Prostate gland (tissue), 2 donors: Measurements from ENCODE around the gene MB21D2. TPM values are rescaled to one million over a fixed set of nuclear protein-coding genes. Genes with fewer than 3 reads are reported as not detected.

Experiments used
- DNase-seq: peaks from one replicate; pipeline ENCODE4 v3.0.0-alpha.2; 2019; ENCODE audit warnings: low spot score
- H3K27ac ChIP-seq, 2 donors: fragments of 200-600 bp; sonication (generic); 2 replicates each; pipeline ENCODE4 v1.5.1; 2017 to 2019
- H3K27me3 ChIP-seq: fragments of 200-600 bp; sonication (generic); replicated peaks from 2 replicates; pipeline ENCODE4 v1.5.1; 2019; ENCODE audit not compliant: insufficient read depth
- H3K36me3 ChIP-seq, 2 donors: fragments of 200-600 bp; sonication (generic); 1 replicate in 1 of 2; 2 replicates in 1 of 2; pipeline versions ENCODE4 v1.5.1 to v1.8.1; 2017 to 2019
- H3K4me1 ChIP-seq: fragments of 200-600 bp; sonication (generic); replicated peaks from 2 replicates; pipeline ENCODE4 v1.5.1; 2019
- H3K4me3 ChIP-seq, 2 donors: fragments of 200-600 bp; sonication (generic); 2 replicates each; pipeline ENCODE4 v1.5.1; 2017 to 2019
- H3K9me3 ChIP-seq: fragments of 200-600 bp; sonication (generic); 2 replicates; pipeline ENCODE4 v1.5.1; 2017
- POLR2A ChIP-seq: fragments of 450-650 bp; IDR thresholded peaks from one replicate; pipeline ENCODE4 v1.6.1; 2016; ENCODE audit warnings: antibody characterized with exemption, mild to moderate bottlenecking
- POLR2AphosphoS5 ChIP-seq: sonication (generic); formaldehyde crosslinking; IDR thresholded peaks from one replicate; pipeline ENCODE4 v1.6.1; 2017; ENCODE audit warnings: antibody characterized with exemption
- WGBS: methylation state at CpG from one replicate; pipeline ENCODE4 v1.1.5; 2018; 5-methylcytosine and 5-hydroxymethylcytosine counted together
- intact Hi-C: fragments of 100-400 bp; cut with DNase I; formaldehyde crosslinking; loops from one replicate; pipeline ENCODE4 v1.14.2; 2022
- total RNA-seq, 2 donors: library from RNA; depleted of rRNA; stranded (reverse); fragments of >200 nt; gene quantifications; one replicate each; pipeline ENCODE4 v1.1.0, GENCODE V29; 2016
- TF ChIP-seq, protein P1 (sequence below), 4 experiments: fragments of 200-600 bp in 2 of 4; fragments of 450-650 bp in 2 of 4; sonication (generic) in 2 of 4; IDR thresholded peaks; 1 replicate in 3 of 4; 2 replicates in 1 of 4; pipeline ENCODE4 v1.5.1; 2016 to 2019; ENCODE audit warnings: antibody characterized with exemption in 4 of 4, mild to moderate bottlenecking in 2 of 4, moderate library complexity in 2 of 4

MB21D2 gene
- total RNA-seq, 2 donors from 2014 or later: 1.8 to 20.4 TPM

DNA sequence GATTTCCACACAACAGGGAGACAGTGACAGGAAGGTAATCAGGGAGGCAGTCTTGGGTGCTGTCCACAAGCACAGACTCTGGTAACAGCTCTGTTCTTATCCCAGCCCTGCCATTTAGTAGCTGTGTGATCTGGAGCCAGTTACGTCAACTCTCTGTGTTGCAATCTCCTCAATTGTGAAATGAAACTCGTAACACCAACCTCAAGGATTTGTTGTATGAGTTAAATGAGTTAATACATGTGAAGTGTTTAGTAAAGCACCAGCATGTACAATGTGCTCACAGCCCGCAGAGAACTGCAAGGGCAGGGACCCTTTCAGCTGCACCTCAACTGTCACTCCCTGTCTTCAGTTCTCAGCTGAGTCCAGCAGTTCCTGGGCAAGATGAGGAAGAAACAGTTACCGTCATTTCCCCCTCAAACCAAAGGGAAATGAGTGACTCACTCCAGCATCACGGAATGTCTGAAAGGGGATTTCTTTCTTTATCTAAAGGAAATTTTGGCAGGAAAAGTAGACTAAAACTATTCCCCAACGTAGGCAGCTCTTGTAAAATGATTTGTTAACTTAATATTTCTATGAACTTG, 39.9 kb upstream of the MB21D2 start:
- 42% methylated on average over 6 of the region's 6 CpGs for WGBS
- DNase-seq: no peak
- Histone ChIP-seq H3K27ac (no peak overlapping the region), H3K4me3 (no peak overlapping the region), H3K9me3 (no peaks in the 10 kb centered on the region), H3K27me3 (no peaks in the 10 kb centered on the region), H3K4me1 (no peaks in the 10 kb centered on the region), H3K36me3 (no peaks in the 10 kb centered on the region)
- TF ChIP-seq POLR2AphosphoS5 (no peak), POLR2A (no peak)
- TF ChIP-seq, protein P1, sequence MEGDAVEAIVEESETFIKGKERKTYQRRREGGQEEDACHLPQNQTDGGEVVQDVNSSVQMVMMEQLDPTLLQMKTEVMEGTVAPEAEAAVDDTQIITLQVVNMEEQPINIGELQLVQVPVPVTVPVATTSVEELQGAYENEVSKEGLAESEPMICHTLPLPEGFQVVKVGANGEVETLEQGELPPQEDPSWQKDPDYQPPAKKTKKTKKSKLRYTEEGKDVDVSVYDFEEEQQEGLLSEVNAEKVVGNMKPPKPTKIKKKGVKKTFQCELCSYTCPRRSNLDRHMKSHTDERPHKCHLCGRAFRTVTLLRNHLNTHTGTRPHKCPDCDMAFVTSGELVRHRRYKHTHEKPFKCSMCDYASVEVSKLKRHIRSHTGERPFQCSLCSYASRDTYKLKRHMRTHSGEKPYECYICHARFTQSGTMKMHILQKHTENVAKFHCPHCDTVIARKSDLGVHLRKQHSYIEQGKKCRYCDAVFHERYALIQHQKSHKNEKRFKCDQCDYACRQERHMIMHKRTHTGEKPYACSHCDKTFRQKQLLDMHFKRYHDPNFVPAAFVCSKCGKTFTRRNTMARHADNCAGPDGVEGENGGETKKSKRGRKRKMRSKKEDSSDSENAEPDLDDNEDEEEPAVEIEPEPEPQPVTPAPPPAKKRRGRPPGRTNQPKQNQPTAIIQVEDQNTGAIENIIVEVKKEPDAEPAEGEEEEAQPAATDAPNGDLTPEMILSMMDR (IDR thresholded peaks at IDR 0.05): no peak
- intact Hi-C loops: no loop called here

DNA sequence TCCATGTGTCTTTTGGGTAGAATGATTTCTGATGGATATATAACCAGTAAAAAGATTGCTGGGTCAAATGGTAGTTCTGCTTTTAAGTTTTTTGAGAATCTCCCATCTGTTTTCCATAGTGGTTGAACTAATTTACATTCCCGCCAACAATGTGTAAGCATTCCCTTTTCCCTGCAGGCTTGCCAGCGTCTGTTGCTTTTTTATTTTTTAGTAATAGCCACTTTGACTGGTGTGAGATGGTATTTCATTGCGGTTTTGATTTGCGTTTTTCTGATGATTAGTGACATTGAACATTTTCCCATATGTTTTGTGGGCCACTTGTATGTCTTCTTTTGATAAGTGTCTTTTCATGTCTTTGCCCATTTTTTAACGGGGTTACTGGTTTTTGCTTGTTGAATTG, 36.3 kb upstream of the MB21D2 start:
- no peak overlapping the region for H3K27ac ChIP-seq
- no peak for DNase-seq
- no peaks in the 10 kb centered on the region for H3K36me3 ChIP-seq
- no peak overlapping the region for H3K4me3 ChIP-seq
- TF ChIP-seq, protein P1 (IDR thresholded peaks at IDR 0.05): no peak
- TF ChIP-seq POLR2A (no peak), POLR2AphosphoS5 (no peak)
- H3K9me3 ChIP-seq: no peaks in the 10 kb centered on the region
- no peaks in the 10 kb centered on the region for H3K4me1 ChIP-seq
- no peaks in the 10 kb centered on the region for H3K27me3 ChIP-seq
- intact Hi-C loops: no loop called here
- WGBS: 89% methylated on average over 5 of the region's 5 CpGs

DNA sequence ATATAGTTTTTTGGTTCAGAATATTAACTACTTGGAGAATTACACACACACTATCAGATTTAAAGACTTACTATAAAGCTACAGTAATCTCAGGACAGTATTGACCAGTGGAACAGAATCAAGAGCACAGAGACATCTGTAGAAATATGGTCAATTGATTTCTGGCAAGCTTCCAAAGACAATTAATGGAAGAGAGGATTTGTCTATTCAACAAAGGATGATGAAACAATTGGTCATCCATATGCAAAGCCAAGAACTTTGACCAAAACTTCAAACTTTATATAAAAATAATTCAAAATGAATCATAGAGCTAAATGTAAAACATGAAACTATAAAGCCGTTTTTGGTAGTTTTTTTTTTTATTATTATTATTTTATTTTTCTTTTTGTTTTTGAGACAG, 29.8 kb upstream of the MB21D2 start:
- H3K27me3 ChIP-seq: no peaks in the 10 kb centered on the region
- no peak overlapping the region for H3K4me3 ChIP-seq
- DNase-seq: no peak
- WGBS: 84% methylated on average over 1 of the region's 1 CpG
- no peaks in the 10 kb centered on the region for H3K9me3 ChIP-seq
- no peak for TF ChIP-seq POLR2A
- no peak for TF ChIP-seq POLR2AphosphoS5
- TF ChIP-seq, protein P1 (IDR thresholded peaks at IDR 0.05): no peak
- no peaks in the 10 kb centered on the region for H3K4me1 ChIP-seq
- intact Hi-C loops: no loop called here
- H3K27ac ChIP-seq: no peak overlapping the region
- H3K36me3 ChIP-seq: no peaks in the 10 kb centered on the region

DNA sequence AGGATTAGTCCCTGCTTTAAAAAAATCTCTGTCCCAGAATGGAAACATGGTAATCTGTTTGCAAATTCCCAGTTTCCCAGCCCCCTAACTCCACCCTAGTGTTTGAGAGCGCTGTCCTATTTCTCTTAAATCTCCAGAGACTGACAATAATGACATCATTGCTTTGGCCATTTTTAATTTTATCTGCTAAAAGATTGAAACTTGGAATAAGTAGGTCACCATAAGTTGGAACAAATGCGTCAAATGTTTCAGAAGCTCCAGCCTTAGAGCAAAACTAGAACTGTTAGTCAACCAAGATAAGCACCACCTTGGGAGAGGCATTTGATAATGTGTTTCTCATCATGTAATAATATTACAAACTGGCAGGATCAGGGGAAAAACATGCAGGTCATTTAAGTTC, 25.7 kb upstream of the MB21D2 start:
- no peaks in the 10 kb centered on the region for H3K9me3 ChIP-seq
- intact Hi-C loops: no loop called here
- no peak overlapping the region for H3K4me3 ChIP-seq
- H3K27ac ChIP-seq: no peak overlapping the region
- WGBS: 94% methylated on average over 2 of the region's 2 CpGs
- TF ChIP-seq, protein P1 (IDR thresholded peaks at IDR 0.05): no peak
- TF ChIP-seq POLR2A (no peak), POLR2AphosphoS5 (no peak)
- no peak for DNase-seq
- no peaks in the 10 kb centered on the region for H3K36me3 ChIP-seq
- H3K4me1 ChIP-seq: no peaks in the 10 kb centered on the region
- no peaks in the 10 kb centered on the region for H3K27me3 ChIP-seq

DNA sequence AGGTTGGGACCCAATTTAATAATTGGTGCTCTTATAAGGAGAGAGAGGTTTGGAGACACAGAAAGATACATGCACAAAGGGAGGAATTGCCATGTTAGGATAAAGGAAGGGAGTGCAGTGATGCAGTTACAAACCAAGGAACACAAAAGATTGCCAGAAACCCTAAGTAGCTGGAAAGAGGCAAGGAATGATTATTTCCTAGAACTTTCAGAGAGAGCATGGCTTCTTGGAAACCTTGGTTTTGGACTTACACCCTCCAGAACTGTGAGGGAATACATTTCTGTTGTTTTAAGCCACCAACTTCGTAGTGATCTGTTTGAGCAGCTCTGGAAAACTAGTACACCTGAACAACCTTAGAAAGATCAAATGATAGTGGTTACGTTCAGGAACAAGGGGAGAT, 25.0 kb upstream of the MB21D2 start:
- H3K27me3 ChIP-seq: no peaks in the 10 kb centered on the region
- 33% methylated on average over 2 of the region's 2 CpGs for WGBS
- no peak overlapping the region for H3K27ac ChIP-seq

More for the DNA sequence above, 25.0 kb upstream of the MB21D2 start:
- H3K9me3 ChIP-seq: no peaks in the 10 kb centered on the region
- no peak overlapping the region for H3K4me3 ChIP-seq
- TF ChIP-seq POLR2AphosphoS5 (no peak), POLR2A (no peak)
- intact Hi-C loops: no loop called here
- no peak for DNase-seq
- no peaks in the 10 kb centered on the region for H3K36me3 ChIP-seq
- no peaks in the 10 kb centered on the region for H3K4me1 ChIP-seq
